Heart right ventricle (tissue), 16 donors: ENCODE data around the gene GAN. TPM values are rescaled to one million over a fixed set of nuclear protein-coding genes. Genes with fewer than 3 reads are reported as not detected.

Experiments used
- ATAC-seq, 8 donors: fragments of 200-7000 bp; cut with Tn5 transposase; one replicate each; pipeline ENCODE4 v1.9.1; 2020; ENCODE audit warnings: mild to moderate bottlenecking in 8 of 8, moderate library complexity in 8 of 8, moderate number of reproducible peaks in 1 of 8
- DNase-seq, 2 donors: peaks; one replicate each; pipeline ENCODE4 v3.0.0-alpha.2; 2020
- H3K27ac ChIP-seq, 10 donors: fragments of 200-600 bp; sonication (generic) in 2 of 10; one replicate each; pipeline versions ENCODE4 v1.5.0 to v1.8.0; 2020 to 2022; ENCODE audit warnings: mild to moderate bottlenecking in 3 of 10
- H3K27me3 ChIP-seq, 7 donors: fragments of 200-600 bp; one replicate each; pipeline ENCODE4 v1.8.0; 2021 to 2022; ENCODE audit warnings: mild to moderate bottlenecking in 2 of 7
- H3K36me3 ChIP-seq, 9 donors: fragments of 200-600 bp; sonication (generic) in 1 of 9; one replicate each; pipeline versions ENCODE4 v1.5.0 to v1.8.0; 2020 to 2022; ENCODE audit warnings: mild to moderate bottlenecking in 2 of 9
- H3K4me1 ChIP-seq, 9 donors: fragments of 200-600 bp; sonication (generic) in 1 of 9; one replicate each; pipeline versions ENCODE4 v1.5.0 to v1.8.0; 2020 to 2022; ENCODE audit warnings: mild to moderate bottlenecking in 4 of 9
- H3K4me3 ChIP-seq, 10 donors: fragments of 200-600 bp; sonication (generic) in 2 of 10; one replicate each; pipeline versions ENCODE4 v1.5.0 to v1.8.0; 2020 to 2022; ENCODE audit warnings: mild to moderate bottlenecking in 7 of 10, moderate library complexity in 2 of 10
- H3K9me3 ChIP-seq, 11 donors: fragments of 200-600 bp in 10 of 11; sonication (generic) in 2 of 11; one replicate each; pipeline versions ENCODE4 v1.5.0 to v1.8.0; 2013 to 2022; ENCODE audit warnings: mild to moderate bottlenecking in 2 of 11, control low read depth in 1 of 11, moderate library complexity in 1 of 11
- CTCF ChIP-seq, 9 donors: fragments of 200-600 bp; sonication (generic) in 2 of 9; IDR thresholded peaks; one replicate each; pipeline versions ENCODE4 v1.5.0 to v1.8.0; 2021 to 2022; ENCODE audit warnings: antibody characterized with exemption in 9 of 9, mild to moderate bottlenecking in 5 of 9, moderate library complexity in 1 of 9
- WGBS, 2 donors: extraction: QIAGEN DNeasy Blood & Tissue Kit; methylation state at CpG; one replicate each; pipeline ENCODE4 v1.1.7; 2013; ENCODE audit warnings: inconsistent platforms in 1 of 2; 5-methylcytosine and 5-hydroxymethylcytosine counted together
- intact Hi-C, 10 donors: fragments of 100-400 bp; cut with DNase I; formaldehyde crosslinking; loops; one replicate each; pipeline versions ENCODE4 v1.11.1 to v1.14.2; 2022
- polyA plus RNA-seq, 2 donors: library from polyadenylated mRNA; stranded (reverse); fragments of 200-250 nt; gene quantifications; one replicate each; pipeline ENCODE4 v1.2.3, GENCODE V29; 2013
- total RNA-seq, 10 donors: library from RNA; stranded (reverse); fragmentation: NEBNext Ultra II Directional in 3 of 10; extraction: Animal tissue kit (Norgen Biotek cat#: 25700) in 3 of 10; gene quantifications; one replicate each; pipeline versions ENCODE4 v1.2.1 to v1.2.4, GENCODE V29; 2021 to 2023
- donor health status: Arrhythmogenic right ventricular cardiomyopathy.
- donor health status: ischemic (EF 13 %, LVEDD 7.1; RV severe dilation, severe dysfunction).
- donor health status: healthy with polysubstance abuse.
- donor health status: DM: no; HTN: yes; CAD: no.
- donor health status: DM: no; HTN: no; CAD: no.
- donor health status: ischemic (EF 25% LVEDD 6.9; RV normal size, moderate dysfunction).
- donor health status: ischemic (EF 25% LVEDD 5.7; RV mildly dilated, moderate dysfunction).
- donor health status: healthy.
- donor health status: DM: yes; HTN: yes; CAD: no.
- donor health status: Ischemic cardiomyopathy.
- donor health status: ischemic (EF 35%, LVEDD 5.7; RV mildly dilated, moderate dysfunction).
- donor health status: nonischemic (EF 11% LVEDD 7.7; RV severe dilation, severe dysfunction).
- donor health status: DM: yes; HTN: yes; CAD: no.
- donor health status: PGD.
- donor health status: ischemic (EF 29% LVEDD 5.4; RV normal size, mild dysfunction).
- donor health status: nonischemic (EF 23%, LVEDD 6.1; RV moderate dilation, normal function).

Gene GAN
- total and polyA plus RNA-seq, 12 donors: 0.94 to 17.7 (median 12.2) TPM

GRCh38 chr16:81394966-81395655, 80.3 kb downstream of the GAN start:
- H3K9me3 ChIP-seq: peaks cover 0 to 10% (median 0%) of the 10 kb centered on the region in 11 donors
- no peak overlapping the region for H3K4me3 ChIP-seq
- intact Hi-C loops: no loop called here
- peaks cover 0 to 15% (median 0%) of the 10 kb centered on the region in 9 donors for H3K36me3 ChIP-seq
- TF ChIP-seq CTCF (IDR thresholded peaks at IDR 0.05): no peak
- H3K27ac ChIP-seq: peak overlapping the region; percentile 29 to 81 (median 58)
- WGBS, 2 donors: 19 to 20% methylated on average over 13 of the region's 13 CpGs
- ATAC-seq: peak; percentile 72 to 88 (median 83)
- H3K4me1 ChIP-seq: peaks cover 6 to 41% (median 17%) of the 10 kb centered on the region in 9 donors
- no peaks in the 10 kb centered on the region for H3K27me3 ChIP-seq
- peak; percentile 45 to 67 for DNase-seq

- intact Hi-C loops: no loop called here
- peak overlapping the region in 4 of 10 donors; percentile 7 to 41 (median 16) for H3K27ac ChIP-seq
- no peaks in the 10 kb centered on the region for H3K36me3 ChIP-seq
- no peaks in the 10 kb centered on the region for H3K27me3 ChIP-seq
- TF ChIP-seq CTCF (IDR thresholded peaks at IDR 0.05): no peak
- peaks cover 6 to 55% (median 25%) of the 10 kb centered on the region in 9 donors for H3K4me1 ChIP-seq
- H3K4me3 ChIP-seq: no peak overlapping the region
- WGBS, 2 donors: 72 to 83% methylated on average over 21 of the region's 21 CpGs
- H3K9me3 ChIP-seq: peaks cover 0 to 14% (median 0%) of the 10 kb centered on the region in 11 donors
- no peak for DNase-seq
- ATAC-seq: no peak
These were observed 82.5 kb downstream of the GAN start for GRCh38 chr16:81397058-81397878.

- no peak overlapping the region for H3K4me3 ChIP-seq
- H3K36me3 ChIP-seq: no peaks in the 10 kb centered on the region
- intact Hi-C loops: no loop called here
- no peak for TF ChIP-seq CTCF (IDR thresholded peaks at IDR 0.05)
- H3K4me1 ChIP-seq: peaks cover 6 to 55% (median 25%) of the 10 kb centered on the region in 9 donors
- WGBS, 2 donors: 79 to 83% methylated on average over 14 of the region's 14 CpGs
- no peaks in the 10 kb centered on the region for H3K27me3 ChIP-seq
- H3K9me3 ChIP-seq: peaks cover 0 to 14% (median 0%) of the 10 kb centered on the region in 11 donors
- ATAC-seq (no peak), DNase-seq (no peak)
- H3K27ac ChIP-seq: peak overlapping the region in 3 of 10 donors; percentile 7 to 41 (median 22)
These were observed 83.2 kb downstream of the GAN start for GRCh38 chr16:81397879-81398520.

GRCh38 chr16:81399909-81400308, 85.1 kb downstream of the GAN start:
- intact Hi-C loops: loop anchor here in 8 of 10 donors (2.0 to 10.0 kb wide), 8 partner anchors 31 to 337 kb away; no protein-coding TSS in a partner anchor
- Histone ChIP-seq H3K9me3 (peaks cover 0 to 14% (median 0%) of the 10 kb centered on the region in 11 donors), H3K27ac (no peak overlapping the region), H3K4me3 (no peak overlapping the region), H3K4me1 (peaks cover 7 to 58% (median 26%) of the 10 kb centered on the region in 9 donors), H3K36me3 (no peaks in the 10 kb centered on the region), H3K27me3 (no peaks in the 10 kb centered on the region)
- WGBS, 2 donors: 97 to 100% methylated on average over 1 of the region's 1 CpG
- ATAC-seq (no peak), DNase-seq (no peak)
- no peak for TF ChIP-seq CTCF (IDR thresholded peaks at IDR 0.05)
